NCI-H2196 (cell line): ENCODE data around the gene RIPK1.
A peak's percentile ranks its signal among the peaks of the same experiment; 100 is the strongest.

Source experiments
- DNase-seq: peaks from one replicate; lab custom pipeline; 2025; ENCODE audit not compliant: unreplicated experiment; lab: John Stamatoyannopoulos, UW

The RIPK1 gene

GRCh38 chr6:3079682-3080081 is 11.4 kb downstream of the RIPK1 start:
- no peak for DNase-seq

- no peak for DNase-seq
Measured at GRCh38 chr6:3081960-3082359, 13.7 kb downstream of the RIPK1 start.

GRCh38 chr6:3085074-3085473 is 16.8 kb downstream of the RIPK1 start:
- no peak for DNase-seq

GRCh38 chr6:3086282-3086946 is 18.1 kb downstream of the RIPK1 start:
- no peak for DNase-seq

- no peak for DNase-seq
Measured at GRCh38 chr6:3088446-3088845, 20.2 kb downstream of the RIPK1 start.

- no peak for DNase-seq
Measured at GRCh38 chr6:3088968-3089367, 20.7 kb downstream of the RIPK1 start.

GRCh38 chr6:3090013-3090412 is 21.7 kb downstream of the RIPK1 start:
- no peak for DNase-seq

- DNase-seq, result no peak
Measured at GRCh38 chr6:3094815-3095214, 26.5 kb downstream of the RIPK1 start.

GRCh38 chr6:3102875-3103274 is 34.6 kb downstream of the RIPK1 start:
- no peak for DNase-seq

GRCh38 chr6:3108746-3109414 is 40.6 kb downstream of the RIPK1 start:
- DNase-seq, result no peak

- DNase-seq, result no peak
Measured at GRCh38 chr6:3109761-3110160, 41.5 kb downstream of the RIPK1 start.

GRCh38 chr6:3114377-3114776 is 46.1 kb downstream of the RIPK1 start:
- DNase-seq, result no peak

GRCh38 chr6:3117912-3118352 is 49.6 kb downstream of the RIPK1 start:
- no peak for DNase-seq

GRCh38 chr6:3118353-3119039 is 50.2 kb downstream of the RIPK1 start, which contains the start of gene BPHL:
Gene BPHL (plus strand): TSS chr6:3118711. CDS start chr6:3118741, 30 bp downstream.
- peak; percentile 96 for DNase-seq

GRCh38 chr6:3119040-3119723 is 50.9 kb downstream of the RIPK1 start:
- DNase-seq, result no peak

- DNase-seq, result no peak
Measured at GRCh38 chr6:3120765-3121089, 52.4 kb downstream of the RIPK1 start.

- no peak for DNase-seq
Measured at GRCh38 chr6:3122823-3123182, 54.5 kb downstream of the RIPK1 start.

GRCh38 chr6:3124667-3125066 is 56.4 kb downstream of the RIPK1 start:
- no peak for DNase-seq

GRCh38 chr6:3125815-3126214 is 57.5 kb downstream of the RIPK1 start:
- DNase-seq, result no peak

GRCh38 chr6:3128356-3129108 is 60.2 kb downstream of the RIPK1 start:
- no peak for DNase-seq

- no peak for DNase-seq
Measured at GRCh38 chr6:3131695-3132094, 63.4 kb downstream of the RIPK1 start.
